K562 (cell line): Measurements from ENCODE around the gene GET3. TPM values are rescaled to one million over a fixed set of nuclear protein-coding genes. Genes with fewer than 3 reads are reported as not detected.

Experiments
- CCNT2 ChIP-seq: IDR thresholded peaks from 2 replicates; pipeline ENCODE4 v1.6.1; 2011; ENCODE audit warnings: borderline replicate concordance, low read depth, mild to moderate bottlenecking, moderate library complexity, mixed read lengths, low read length; ENCODE audit not compliant: insufficient read length; ENCODE audit errors: extremely low read depth
- CHCHD3 ChIP-seq: fragments of 250-450 bp; sonication (Bioruptor Pico); IDR thresholded peaks from 2 replicates; pipeline ENCODE4 v2.1.2; 2022; ENCODE audit warnings: mild to moderate bottlenecking
- DACH1 ChIP-seq: fragments of 450-650 bp; IDR thresholded peaks from 2 replicates; pipeline ENCODE4 v1.6.1; 2018; ENCODE audit not compliant: partially characterized antibody
- NCOA2 ChIP-seq, 2 experiments: fragments of 450-650 bp; IDR thresholded peaks; 2 replicates each; pipeline ENCODE4 v1.6.1; 2018; ENCODE audit warnings: mild to moderate bottlenecking in 2 of 2, moderate library complexity in 1 of 2; ENCODE audit not compliant: partially characterized antibody in 2 of 2
- NFIX ChIP-seq: fragments of 250-450 bp; sonication (Bioruptor Pico); IDR thresholded peaks from 2 replicates; pipeline ENCODE4 v1.4.0; 2020; ENCODE audit warnings: low read depth, mild to moderate bottlenecking, moderate library complexity
- PYGO2 ChIP-seq: fragments of 450-650 bp; IDR thresholded peaks from 2 replicates; pipeline ENCODE4 v1.6.1; 2016; ENCODE audit warnings: mild to moderate bottlenecking, missing genetic modification characterization, moderate library complexity, missing compliant biosample characterization
- RB1 ChIP-seq: fragments of 450-650 bp; IDR thresholded peaks from 2 replicates; pipeline ENCODE4 v1.6.1; 2017; ENCODE audit warnings: low read depth, mild to moderate bottlenecking
- SMAD2 ChIP-seq: fragments of 150-350 bp; IDR thresholded peaks from 2 replicates; pipeline ENCODE4 v1.6.1; 2014; ENCODE audit warnings: low read depth, mild to moderate bottlenecking, low read length
- WHSC1 ChIP-seq: IDR thresholded peaks from one replicate; pipeline ENCODE4 v1.6.1; 2012; ENCODE audit warnings: low read length, control low read depth, inconsistent platforms
- ZFPM2 ChIP-seq: fragments of 250-450 bp; sonication (Bioruptor Pico); IDR thresholded peaks from 2 replicates; pipeline ENCODE4 v1.5.1; 2022; ENCODE audit warnings: mild to moderate bottlenecking
- ZNF174 ChIP-seq: fragments of 250-450 bp; sonication (Bioruptor Pico); IDR thresholded peaks from 2 replicates; pipeline ENCODE4 v1.4.0; 2020; ENCODE audit warnings: mild to moderate bottlenecking
- ZNF263 ChIP-seq: sonication (generic); formaldehyde crosslinking; IDR thresholded peaks from 2 replicates; pipeline ENCODE4 v1.8.0; 2022; ENCODE audit warnings: mild to moderate bottlenecking, missing genetic modification reagents, borderline replicate concordance
- ZNF282 ChIP-seq: sonication (generic); formaldehyde crosslinking; IDR thresholded peaks from 2 replicates; pipeline ENCODE4 v1.8.1; 2023; ENCODE audit warnings: missing genetic modification reagents
- ZNF507 ChIP-seq: conservative IDR thresholded peaks from 2 replicates; pipeline ENCODE4 v1.6.1; 2017; ENCODE audit warnings: missing genetic modification characterization, missing compliant biosample characterization
- polyA plus RNA-seq, 8 experiments: library from polyadenylated mRNA; depleted of rRNA in 4 of 8; stranded (reverse) in 5 of 8; unstranded in 3 of 8; fragments of >200 nt; fragmentation: Nextera tagmentation in 2 of 8; fragmentation: Illumina TruSeq in 1 of 8; extraction: Ambion mirVana in 2 of 8; extraction: Trizol in 1 of 8; gene quantifications; 2 replicates each; pipeline versions ENCODE4 v1.2.1 to v1.2.3, GENCODE V29; 2011 to 2014; ENCODE audit warnings: inconsistent platforms in 1 of 8, missing spikeins in 1 of 8
- total RNA-seq, 7 experiments: library from RNA; depleted of rRNA in 6 of 7; stranded (reverse); fragments of >200 nt in 6 of 7; fragmentation: Illumina TruSeq in 2 of 7; extraction: Trizol in 2 of 7; gene quantifications; 2 replicates each; pipeline versions ENCODE4 v1.2.1 to v1.2.3, GENCODE V29; 2011 to 2021; ENCODE audit warnings: low replicate concordance in 1 of 7
- TF ChIP-seq, protein P1 (sequence below): sonication (generic); formaldehyde crosslinking; IDR thresholded peaks from 2 replicates; pipeline ENCODE4 v1.8.0; 2023; ENCODE audit warnings: missing genetic modification reagents, mild to moderate bottlenecking, borderline replicate concordance
- TF ChIP-seq, protein P2 (sequence below): sonication (generic); formaldehyde crosslinking; IDR thresholded peaks from 2 replicates; pipeline ENCODE4 v1.8.0; 2022; ENCODE audit warnings: missing genetic modification reagents, mild to moderate bottlenecking, moderate library complexity, borderline replicate concordance
- TF ChIP-seq, protein P3 (sequence below): sonication (generic); formaldehyde crosslinking; IDR thresholded peaks from 2 replicates; pipeline ENCODE4 v1.8.0; 2022; ENCODE audit warnings: mild to moderate bottlenecking, missing genetic modification reagents, borderline replicate concordance
- TF ChIP-seq, protein P4 (sequence below): sonication (generic); IDR thresholded peaks from 2 replicates; pipeline ENCODE4 v1.6.1; 2016

The GET3 gene
- total and polyA plus RNA-seq, 9 of the 15 experiments (the other 6 are each of a cell fraction or from before 2014, with no cell fraction given) = 8.3 to 83.5 (median 51.8) TPM

DNA sequence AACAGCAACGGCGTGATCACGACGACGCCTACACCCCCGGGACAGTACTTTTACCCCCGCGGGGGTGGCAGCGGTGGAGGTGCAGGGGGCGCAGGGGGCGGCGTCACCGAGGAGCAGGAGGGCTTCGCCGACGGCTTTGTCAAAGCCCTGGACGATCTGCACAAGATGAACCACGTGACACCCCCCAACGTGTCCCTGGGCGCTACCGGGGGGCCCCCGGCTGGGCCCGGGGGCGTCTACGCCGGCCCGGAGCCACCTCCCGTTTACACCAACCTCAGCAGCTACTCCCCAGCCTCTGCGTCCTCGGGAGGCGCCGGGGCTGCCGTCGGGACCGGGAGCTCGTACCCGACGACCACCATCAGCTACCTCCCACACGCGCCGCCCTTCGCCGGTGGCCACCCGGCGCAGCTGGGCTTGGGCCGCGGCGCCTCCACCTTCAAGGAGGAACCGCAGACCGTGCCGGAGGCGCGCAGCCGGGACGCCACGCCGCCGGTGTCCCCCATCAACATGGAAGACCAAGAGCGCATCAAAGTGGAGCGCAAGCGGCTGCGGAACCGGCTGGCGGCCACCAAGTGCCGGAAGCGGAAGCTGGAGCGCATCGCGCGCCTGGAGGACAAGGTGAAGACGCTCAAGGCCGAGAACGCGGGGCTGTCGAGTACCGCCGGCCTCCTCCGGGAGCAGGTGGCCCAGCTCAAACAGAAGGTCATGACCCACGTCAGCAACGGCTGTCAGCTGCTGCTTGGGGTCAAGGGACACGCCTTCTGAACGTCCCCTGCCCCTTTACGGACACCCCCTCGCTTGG lies 55.0 kb downstream of the GET3 start (continued):
- TF ChIP-seq, protein P1, sequence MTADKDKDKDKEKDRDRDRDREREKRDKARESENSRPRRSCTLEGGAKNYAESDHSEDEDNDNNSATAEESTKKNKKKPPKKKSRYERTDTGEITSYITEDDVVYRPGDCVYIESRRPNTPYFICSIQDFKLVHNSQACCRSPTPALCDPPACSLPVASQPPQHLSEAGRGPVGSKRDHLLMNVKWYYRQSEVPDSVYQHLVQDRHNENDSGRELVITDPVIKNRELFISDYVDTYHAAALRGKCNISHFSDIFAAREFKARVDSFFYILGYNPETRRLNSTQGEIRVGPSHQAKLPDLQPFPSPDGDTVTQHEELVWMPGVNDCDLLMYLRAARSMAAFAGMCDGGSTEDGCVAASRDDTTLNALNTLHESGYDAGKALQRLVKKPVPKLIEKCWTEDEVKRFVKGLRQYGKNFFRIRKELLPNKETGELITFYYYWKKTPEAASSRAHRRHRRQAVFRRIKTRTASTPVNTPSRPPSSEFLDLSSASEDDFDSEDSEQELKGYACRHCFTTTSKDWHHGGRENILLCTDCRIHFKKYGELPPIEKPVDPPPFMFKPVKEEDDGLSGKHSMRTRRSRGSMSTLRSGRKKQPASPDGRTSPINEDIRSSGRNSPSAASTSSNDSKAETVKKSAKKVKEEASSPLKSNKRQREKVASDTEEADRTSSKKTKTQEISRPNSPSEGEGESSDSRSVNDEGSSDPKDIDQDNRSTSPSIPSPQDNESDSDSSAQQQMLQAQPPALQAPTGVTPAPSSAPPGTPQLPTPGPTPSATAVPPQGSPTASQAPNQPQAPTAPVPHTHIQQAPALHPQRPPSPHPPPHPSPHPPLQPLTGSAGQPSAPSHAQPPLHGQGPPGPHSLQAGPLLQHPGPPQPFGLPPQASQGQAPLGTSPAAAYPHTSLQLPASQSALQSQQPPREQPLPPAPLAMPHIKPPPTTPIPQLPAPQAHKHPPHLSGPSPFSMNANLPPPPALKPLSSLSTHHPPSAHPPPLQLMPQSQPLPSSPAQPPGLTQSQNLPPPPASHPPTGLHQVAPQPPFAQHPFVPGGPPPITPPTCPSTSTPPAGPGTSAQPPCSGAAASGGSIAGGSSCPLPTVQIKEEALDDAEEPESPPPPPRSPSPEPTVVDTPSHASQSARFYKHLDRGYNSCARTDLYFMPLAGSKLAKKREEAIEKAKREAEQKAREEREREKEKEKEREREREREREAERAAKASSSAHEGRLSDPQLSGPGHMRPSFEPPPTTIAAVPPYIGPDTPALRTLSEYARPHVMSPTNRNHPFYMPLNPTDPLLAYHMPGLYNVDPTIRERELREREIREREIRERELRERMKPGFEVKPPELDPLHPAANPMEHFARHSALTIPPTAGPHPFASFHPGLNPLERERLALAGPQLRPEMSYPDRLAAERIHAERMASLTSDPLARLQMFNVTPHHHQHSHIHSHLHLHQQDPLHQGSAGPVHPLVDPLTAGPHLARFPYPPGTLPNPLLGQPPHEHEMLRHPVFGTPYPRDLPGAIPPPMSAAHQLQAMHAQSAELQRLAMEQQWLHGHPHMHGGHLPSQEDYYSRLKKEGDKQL = no peak; the same call in 1 of the 2 replicates
- TF ChIP-seq DACH1 (peak; percentile 65), NCOA2 (IDR thresholded peaks at IDR 0.05; ENCODE audit: partially characterized antibody in 2 of 2) (no peak), ZNF263 (peak; percentile 51; the same call in 1 of the 2 replicates), RB1 (peak; percentile 13; the same call in 1 of the 2 replicates), WHSC1 (no peak), SMAD2 (no peak), ZNF174 (CRISPR knock-in tag) (no peak), ZNF507 (tag) (no peak), ZFPM2 (CRISPR knock-in tag) (no peak), CCNT2 (peak; percentile 43), NFIX (no peak), PYGO2 (no peak), ZNF282 (CRISPR knock-in tag) (no peak), CHCHD3 (no peak)
- TF ChIP-seq, protein P2, sequence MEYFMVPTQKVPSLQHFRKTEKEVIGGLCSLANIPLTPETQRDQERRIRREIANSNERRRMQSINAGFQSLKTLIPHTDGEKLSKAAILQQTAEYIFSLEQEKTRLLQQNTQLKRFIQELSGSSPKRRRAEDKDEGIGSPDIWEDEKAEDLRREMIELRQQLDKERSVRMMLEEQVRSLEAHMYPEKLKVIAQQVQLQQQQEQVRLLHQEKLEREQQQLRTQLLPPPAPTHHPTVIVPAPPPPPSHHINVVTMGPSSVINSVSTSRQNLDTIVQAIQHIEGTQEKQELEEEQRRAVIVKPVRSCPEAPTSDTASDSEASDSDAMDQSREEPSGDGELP (CRISPR knock-in tag) = peak; percentile 95
- TF ChIP-seq, protein P3, sequence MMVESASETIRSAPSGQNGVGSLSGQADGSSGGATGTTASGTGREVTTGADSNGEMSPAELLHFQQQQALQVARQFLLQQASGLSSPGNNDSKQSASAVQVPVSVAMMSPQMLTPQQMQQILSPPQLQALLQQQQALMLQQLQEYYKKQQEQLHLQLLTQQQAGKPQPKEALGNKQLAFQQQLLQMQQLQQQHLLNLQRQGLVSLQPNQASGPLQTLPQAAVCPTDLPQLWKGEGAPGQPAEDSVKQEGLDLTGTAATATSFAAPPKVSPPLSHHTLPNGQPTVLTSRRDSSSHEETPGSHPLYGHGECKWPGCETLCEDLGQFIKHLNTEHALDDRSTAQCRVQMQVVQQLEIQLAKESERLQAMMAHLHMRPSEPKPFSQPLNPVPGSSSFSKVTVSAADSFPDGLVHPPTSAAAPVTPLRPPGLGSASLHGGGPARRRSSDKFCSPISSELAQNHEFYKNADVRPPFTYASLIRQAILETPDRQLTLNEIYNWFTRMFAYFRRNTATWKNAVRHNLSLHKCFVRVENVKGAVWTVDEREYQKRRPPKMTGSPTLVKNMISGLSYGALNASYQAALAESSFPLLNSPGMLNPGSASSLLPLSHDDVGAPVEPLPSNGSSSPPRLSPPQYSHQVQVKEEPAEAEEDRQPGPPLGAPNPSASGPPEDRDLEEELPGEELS (CRISPR knock-in tag) = no peak; the same call in 1 of the 2 replicates
- TF ChIP-seq, protein P4, sequence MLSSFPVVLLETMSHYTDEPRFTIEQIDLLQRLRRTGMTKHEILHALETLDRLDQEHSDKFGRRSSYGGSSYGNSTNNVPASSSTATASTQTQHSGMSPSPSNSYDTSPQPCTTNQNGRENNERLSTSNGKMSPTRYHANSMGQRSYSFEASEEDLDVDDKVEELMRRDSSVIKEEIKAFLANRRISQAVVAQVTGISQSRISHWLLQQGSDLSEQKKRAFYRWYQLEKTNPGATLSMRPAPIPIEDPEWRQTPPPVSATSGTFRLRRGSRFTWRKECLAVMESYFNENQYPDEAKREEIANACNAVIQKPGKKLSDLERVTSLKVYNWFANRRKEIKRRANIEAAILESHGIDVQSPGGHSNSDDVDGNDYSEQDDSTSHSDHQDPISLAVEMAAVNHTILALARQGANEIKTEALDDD = no peak
